ENCODE results near the gene PLEK. TPM values are rescaled to one million over a fixed set of nuclear protein-coding genes. Genes with fewer than 3 reads are reported as not detected.

Gene PLEK
- total RNA-seq, 2 donors from 2014 or later: 3.1 to 4.4 TPM

- Histone ChIP-seq H3K9me3 (no peaks in the 10 kb centered on the region), H3K4me1 (peaks cover 0 to 18% of the 10 kb centered on the region in 2 donors), H3K27ac (peak overlapping the region; percentile 89 to 91), H3K27me3 (no peaks in the 10 kb centered on the region), H3K36me3 (peaks cover 14% of the 10 kb centered on the region), H3K4me3 (peak overlapping the region; percentile 62 to 78)
- no peak for TF ChIP-seq CTCF (IDR thresholded peaks at IDR 0.05)
- DNase-seq (ENCODE audit: low spot score): no peak
Measured at GRCh38 chr2:68320118-68320641, 44.9 kb upstream of the PLEK start.

- Histone ChIP-seq H3K27me3 (no peaks in the 10 kb centered on the region), H3K4me3 (no peak overlapping the region), H3K27ac (no peak overlapping the region), H3K36me3 (no peaks in the 10 kb centered on the region), H3K4me1 (peaks cover 0 to 5% of the 10 kb centered on the region in 2 donors), H3K9me3 (no peaks in the 10 kb centered on the region)
- no peak for DNase-seq (ENCODE audit: low spot score)
- no peak for TF ChIP-seq CTCF (IDR thresholded peaks at IDR 0.05)
Measured at GRCh38 chr2:68325056-68325455, 40.0 kb upstream of the PLEK start.

GRCh38 chr2:68328901-68329300 is 36.2 kb upstream of the PLEK start:
- Histone ChIP-seq H3K4me1 (no peaks in the 10 kb centered on the region), H3K27me3 (no peaks in the 10 kb centered on the region), H3K36me3 (no peaks in the 10 kb centered on the region), H3K27ac (no peak overlapping the region), H3K9me3 (no peaks in the 10 kb centered on the region), H3K4me3 (no peak overlapping the region)
- TF ChIP-seq CTCF (IDR thresholded peaks at IDR 0.05): no peak
- no peak for DNase-seq (ENCODE audit: low spot score)

GRCh38 chr2:68330691-68331090 is 34.4 kb upstream of the PLEK start:
- Histone ChIP-seq H3K36me3 (no peaks in the 10 kb centered on the region), H3K4me1 (no peaks in the 10 kb centered on the region), H3K9me3 (no peaks in the 10 kb centered on the region), H3K27ac (no peak overlapping the region), H3K4me3 (no peak overlapping the region), H3K27me3 (no peaks in the 10 kb centered on the region)
- TF ChIP-seq CTCF (IDR thresholded peaks at IDR 0.05): no peak
- DNase-seq (ENCODE audit: low spot score): no peak

GRCh38 chr2:68333009-68333408 is 32.1 kb upstream of the PLEK start:
- H3K4me1 ChIP-seq: no peaks in the 10 kb centered on the region
- H3K4me3 ChIP-seq: no peak overlapping the region
- DNase-seq (ENCODE audit: low spot score): no peak
- H3K36me3 ChIP-seq: no peaks in the 10 kb centered on the region
- H3K9me3 ChIP-seq: no peaks in the 10 kb centered on the region
- H3K27me3 ChIP-seq: no peaks in the 10 kb centered on the region
- TF ChIP-seq CTCF (IDR thresholded peaks at IDR 0.05): no peak
- H3K27ac ChIP-seq: no peak overlapping the region

- H3K27me3 ChIP-seq: no peaks in the 10 kb centered on the region
- TF ChIP-seq CTCF (IDR thresholded peaks at IDR 0.05): no peak
- DNase-seq (ENCODE audit: low spot score): no peak
- H3K9me3 ChIP-seq: no peaks in the 10 kb centered on the region
- no peak overlapping the region for H3K4me3 ChIP-seq
- H3K4me1 ChIP-seq: no peaks in the 10 kb centered on the region
- no peak overlapping the region for H3K27ac ChIP-seq
- no peaks in the 10 kb centered on the region for H3K36me3 ChIP-seq
Measured at GRCh38 chr2:68333931-68334330, 31.2 kb upstream of the PLEK start.
